AG09309 (cell line): ENCODE measurements around the gene OBP2A.

Source experiments
- DNase-seq: peaks from one replicate; pipeline ENCODE4 v3.0.0-alpha.2; 2010; ENCODE audit warnings: low read depth
- H3K4me3 ChIP-seq: 2 replicates; pipeline ENCODE4 v1.5.1; 2011; ENCODE audit warnings: mild to moderate bottlenecking, low read depth, low read length, moderate library complexity; ENCODE audit not compliant: control insufficient read depth
- TF ChIP-seq, protein P1 (sequence below): IDR thresholded peaks from 2 replicates; pipeline ENCODE4 v1.5.1; 2011; ENCODE audit warnings: mild to moderate bottlenecking, low read depth, low read length, inconsistent platforms; ENCODE audit not compliant: insufficient read depth, control insufficient read depth; ENCODE audit errors: missing control alignments

The OBP2A gene

DNA sequence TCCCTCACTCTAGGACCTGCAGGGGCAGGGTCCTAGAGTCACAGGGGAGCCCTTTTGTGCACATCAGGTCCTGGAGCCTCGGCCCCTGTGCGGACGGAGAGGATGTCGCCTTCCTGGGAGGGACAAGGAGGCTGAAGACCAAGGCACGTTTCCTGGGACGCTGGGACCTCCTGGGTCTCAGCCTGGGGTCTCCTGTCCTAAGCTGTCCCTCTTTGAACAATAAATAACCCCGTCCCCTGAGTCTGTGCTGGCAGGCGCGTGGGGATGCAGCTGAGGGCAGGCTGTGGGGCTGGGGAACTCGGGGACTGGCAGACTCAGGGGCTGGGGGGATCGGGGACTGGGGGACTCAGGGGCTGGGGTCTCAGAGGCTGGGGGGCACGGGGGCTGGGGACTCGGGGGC, 46.7 kb downstream of the OBP2A start:
- no peak overlapping the region for H3K4me3 ChIP-seq
- no peak for DNase-seq
- TF ChIP-seq, protein P1, sequence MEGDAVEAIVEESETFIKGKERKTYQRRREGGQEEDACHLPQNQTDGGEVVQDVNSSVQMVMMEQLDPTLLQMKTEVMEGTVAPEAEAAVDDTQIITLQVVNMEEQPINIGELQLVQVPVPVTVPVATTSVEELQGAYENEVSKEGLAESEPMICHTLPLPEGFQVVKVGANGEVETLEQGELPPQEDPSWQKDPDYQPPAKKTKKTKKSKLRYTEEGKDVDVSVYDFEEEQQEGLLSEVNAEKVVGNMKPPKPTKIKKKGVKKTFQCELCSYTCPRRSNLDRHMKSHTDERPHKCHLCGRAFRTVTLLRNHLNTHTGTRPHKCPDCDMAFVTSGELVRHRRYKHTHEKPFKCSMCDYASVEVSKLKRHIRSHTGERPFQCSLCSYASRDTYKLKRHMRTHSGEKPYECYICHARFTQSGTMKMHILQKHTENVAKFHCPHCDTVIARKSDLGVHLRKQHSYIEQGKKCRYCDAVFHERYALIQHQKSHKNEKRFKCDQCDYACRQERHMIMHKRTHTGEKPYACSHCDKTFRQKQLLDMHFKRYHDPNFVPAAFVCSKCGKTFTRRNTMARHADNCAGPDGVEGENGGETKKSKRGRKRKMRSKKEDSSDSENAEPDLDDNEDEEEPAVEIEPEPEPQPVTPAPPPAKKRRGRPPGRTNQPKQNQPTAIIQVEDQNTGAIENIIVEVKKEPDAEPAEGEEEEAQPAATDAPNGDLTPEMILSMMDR: no peak

DNA sequence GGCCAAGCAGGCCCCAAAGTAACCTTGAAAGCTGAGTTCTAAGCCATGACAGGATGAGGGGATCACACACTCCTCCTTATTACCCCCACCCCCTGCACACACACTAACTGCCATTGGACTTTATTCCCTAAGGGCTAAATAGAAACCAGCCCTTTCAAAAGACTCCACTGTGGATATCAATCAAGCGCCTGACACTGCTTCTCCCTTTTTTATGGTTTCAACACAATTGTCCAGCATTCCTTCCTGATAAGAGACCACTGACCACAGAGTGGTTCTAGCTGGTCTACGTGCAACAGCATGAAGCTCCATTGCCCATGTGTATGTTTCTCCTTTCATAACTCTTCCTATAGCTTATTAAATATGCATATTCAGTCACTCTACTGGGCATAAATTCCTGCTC, 50.3 kb downstream of the OBP2A start:
- TF ChIP-seq, protein P1: no peak
- no peak for DNase-seq
- no peak overlapping the region for H3K4me3 ChIP-seq
